Activated T-helper 1 cell treated with Interleukin-2 at 50 U/mL for 16 hours (primary cell): ENCODE measurements around the gene CPNE7.
"Not testable (repeated sequence)": the region's sequence is repeated elsewhere in the genome, so short reads cannot be mapped to it uniquely, and the experiment has no call there.

Source experiments
- DNase-seq: peaks from one replicate; pipeline ENCODE4 v3.0.0-alpha.2; 2020; ENCODE audit warnings: low read depth

Gene CPNE7

DNA sequence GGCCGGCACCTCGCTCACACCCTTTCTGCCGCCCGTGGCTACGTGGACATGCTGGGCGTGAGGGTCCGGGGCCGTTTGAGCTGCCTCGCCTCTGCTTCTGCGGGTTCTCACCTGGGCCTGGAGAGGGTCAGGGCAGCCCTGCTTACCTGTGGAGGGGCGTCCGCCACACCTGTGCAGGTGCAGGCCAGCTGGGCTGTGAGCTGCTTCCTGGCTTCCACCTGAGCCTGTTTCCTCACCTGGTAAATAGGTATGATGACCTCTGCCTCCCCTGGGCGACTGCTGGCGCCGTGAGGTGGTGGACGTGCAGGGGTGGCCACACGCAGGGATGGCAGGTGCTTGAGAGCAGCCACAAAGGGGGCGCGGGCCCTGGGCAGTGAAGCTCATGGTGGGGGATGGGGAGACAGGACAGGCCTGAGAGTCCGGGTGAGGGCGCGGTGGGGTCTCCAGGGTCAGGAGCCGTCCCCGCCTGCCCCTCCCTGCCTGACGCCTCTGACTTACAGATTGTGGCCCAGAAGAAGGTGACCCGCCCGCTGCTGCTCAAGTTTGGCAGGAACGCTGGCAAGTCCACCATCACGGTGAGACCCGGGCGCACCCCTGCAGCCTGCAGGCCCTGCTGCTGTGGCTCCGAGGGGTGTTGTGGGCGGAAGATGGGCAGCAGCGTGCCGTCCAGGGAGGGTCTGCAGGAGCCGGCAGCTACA is 7.8 kb downstream of the CPNE7 start:
- DNase-seq, result no peak

- no peak for DNase-seq
These were observed 8.5 kb downstream of the CPNE7 start for GRCh38 chr16:89583895-89584644.

- DNase-seq, result no peak
These were observed 9.4 kb downstream of the CPNE7 start for GRCh38 chr16:89584768-89585549.

DNA sequence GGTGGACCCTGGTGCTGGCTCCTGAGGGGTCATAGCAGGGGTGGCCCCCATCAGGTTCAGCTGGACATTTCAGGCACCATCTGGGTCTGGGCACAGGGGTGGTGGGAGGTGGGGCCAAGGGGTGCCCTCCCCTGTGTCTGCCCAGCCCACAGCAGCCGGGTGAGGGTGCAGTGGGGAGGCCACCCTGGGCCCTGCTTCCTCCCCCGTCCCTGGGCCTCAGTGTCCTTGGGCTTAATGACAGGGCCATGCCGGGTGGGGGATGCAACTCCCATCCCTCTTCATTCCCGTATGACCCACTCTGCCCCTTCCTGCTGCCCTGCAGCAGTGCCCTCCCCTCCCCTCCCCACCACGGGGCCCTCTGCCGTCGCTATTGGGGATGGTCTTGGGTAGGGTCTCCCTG is 10.7 kb downstream of the CPNE7 start:
- DNase-seq, result no peak

GRCh38 chr16:89586853-89587252 is 11.3 kb downstream of the CPNE7 start:
- no peak for DNase-seq

GRCh38 chr16:89587676-89588075 is 12.1 kb downstream of the CPNE7 start:
- DNase-seq, result not testable (repeated sequence)

GRCh38 chr16:89588413-89589109 is 13.0 kb downstream of the CPNE7 start:
- no peak for DNase-seq

- DNase-seq, result no peak
These were observed 13.8 kb downstream of the CPNE7 start for GRCh38 chr16:89589241-89589926.

DNA sequence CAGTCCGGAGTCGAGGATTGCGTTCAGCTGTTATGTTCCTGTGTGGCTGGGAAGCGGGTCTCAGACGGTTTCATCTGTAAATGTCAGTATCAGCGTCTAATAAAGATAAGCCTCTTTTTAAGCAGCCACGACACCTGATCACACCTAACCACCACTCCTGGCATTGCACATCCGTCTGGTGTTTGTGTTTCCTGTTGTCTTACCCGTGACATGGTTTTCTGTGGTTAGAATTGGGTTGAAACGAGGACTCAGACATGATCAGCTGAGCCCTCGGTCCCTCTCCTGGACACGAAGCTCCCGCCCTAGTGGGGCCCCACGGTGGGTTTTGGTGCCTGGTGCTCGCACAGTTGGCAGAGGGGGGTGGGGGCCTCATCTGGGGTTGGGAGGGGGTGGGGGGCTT is 18.3 kb downstream of the CPNE7 start:
- DNase-seq, result peak; percentile 39

DNA sequence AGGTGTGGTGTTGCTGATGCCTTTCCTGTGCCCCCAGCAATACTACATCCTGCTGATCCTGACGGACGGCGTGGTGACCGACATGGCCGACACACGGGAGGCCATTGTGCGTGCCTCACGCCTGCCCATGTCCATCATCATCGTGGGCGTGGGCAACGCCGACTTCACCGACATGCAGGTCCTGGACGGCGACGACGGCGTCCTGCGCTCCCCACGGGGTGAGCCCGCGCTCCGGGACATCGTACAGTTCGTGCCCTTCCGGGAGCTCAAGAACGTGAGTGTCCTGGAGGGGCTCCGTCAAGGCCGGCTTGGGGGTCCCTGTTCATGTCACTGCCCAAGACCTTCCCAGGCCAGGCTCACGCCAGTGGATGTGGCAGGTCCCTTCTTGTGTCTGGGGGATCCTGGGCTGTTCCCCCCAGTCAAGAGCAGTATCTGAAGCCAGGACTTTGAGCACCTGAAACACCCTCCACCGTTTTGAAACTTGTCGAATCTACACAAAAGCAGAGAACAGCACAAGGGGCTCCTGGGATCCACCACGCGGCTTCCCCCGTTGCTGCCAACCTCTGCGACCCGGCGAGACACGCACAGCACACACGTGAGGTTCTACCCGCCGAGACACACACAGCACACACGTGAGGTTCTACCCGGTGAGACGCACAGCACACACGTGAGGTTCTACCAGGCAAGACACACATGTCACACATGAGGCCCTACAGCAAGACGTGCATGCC is 19.9 kb downstream of the CPNE7 start:
- no peak for DNase-seq

- no peak for DNase-seq
These were observed 20.6 kb downstream of the CPNE7 start for GRCh38 chr16:89596061-89596689.

- no peak for DNase-seq
These were observed 21.5 kb downstream of the CPNE7 start for GRCh38 chr16:89596957-89597649.

DNA sequence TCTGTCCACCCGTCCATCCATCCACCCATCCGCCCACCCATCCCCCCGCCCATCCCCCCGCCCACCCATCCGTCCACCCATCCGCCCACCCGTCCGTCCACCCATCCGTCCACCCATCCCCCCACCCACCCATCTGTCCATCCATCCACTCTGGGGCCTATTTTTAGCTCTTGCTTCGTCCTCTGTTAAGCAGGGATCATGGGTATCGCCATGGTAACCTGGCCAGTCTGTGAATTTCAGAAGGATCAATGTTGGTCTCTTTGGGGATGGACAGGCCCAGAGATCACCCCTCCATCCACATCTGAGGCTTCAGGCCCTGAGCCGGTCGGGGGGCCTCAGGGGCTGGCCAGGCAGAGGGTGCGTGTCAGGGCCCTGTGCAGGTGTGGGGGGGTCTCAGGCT is 22.6 kb downstream of the CPNE7 start:
- DNase-seq, result no peak

DNA sequence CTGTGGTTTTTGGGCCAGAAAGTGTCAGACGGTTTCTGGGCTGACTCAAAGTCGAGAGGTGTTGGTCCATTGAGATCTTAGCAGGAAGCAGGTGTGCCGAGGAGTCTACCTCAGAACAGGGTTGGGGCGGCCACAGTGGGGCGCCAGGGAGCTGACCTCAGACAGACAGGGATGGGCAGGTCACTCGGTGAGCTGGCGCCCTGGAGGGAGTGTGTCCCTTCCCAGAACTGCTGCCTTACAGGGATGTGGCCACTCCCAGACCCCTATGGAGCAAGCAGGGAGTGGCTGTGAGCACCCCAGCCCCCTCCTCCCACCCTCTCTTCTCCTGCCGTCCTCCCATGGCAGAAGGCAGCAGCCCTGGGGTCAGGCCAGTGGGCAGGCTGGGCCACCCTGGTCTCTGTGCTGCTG is 23.9 kb downstream of the CPNE7 start:
- no peak for DNase-seq

GRCh38 chr16:89599902-89600301 is 24.3 kb downstream of the CPNE7 start:
- DNase-seq, result no peak

- DNase-seq, result no peak
These were observed 24.9 kb downstream of the CPNE7 start for GRCh38 chr16:89600427-89600826.

DNA sequence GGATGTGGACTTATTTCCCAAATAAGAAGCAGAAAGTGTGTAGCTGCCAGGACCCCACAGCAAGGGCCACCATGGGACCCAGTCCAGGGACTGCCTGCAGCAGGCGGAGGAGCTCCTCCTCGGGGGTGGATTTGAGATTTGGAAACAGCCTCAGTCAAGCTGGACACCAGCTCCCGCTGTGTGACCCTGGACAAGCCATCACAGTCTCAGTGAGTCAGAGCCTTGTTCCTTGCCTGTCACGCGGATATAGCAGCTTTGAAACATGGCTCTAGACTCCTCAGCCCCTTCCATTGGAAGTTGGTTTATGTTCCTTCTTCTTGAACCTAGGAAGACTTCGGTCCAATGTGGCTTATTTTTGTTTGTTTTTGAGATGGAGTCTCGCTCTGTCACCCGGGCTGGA is 25.4 kb downstream of the CPNE7 start:
- DNase-seq, result no peak

- no peak for DNase-seq
These were observed 26.3 kb downstream of the CPNE7 start for GRCh38 chr16:89601906-89602272.

GRCh38 chr16:89602273-89602951 is 26.9 kb downstream of the CPNE7 start:
- peak; percentile 39 for DNase-seq
